Ovary (tissue), 3 donors: Measurements from ENCODE around the gene ZSCAN32.

ENCODE experiments used
- CTCF ChIP-seq, 3 donors: fragments of 450-650 bp in 2 of 3; fragments of 200-600 bp in 1 of 3; IDR thresholded peaks; one replicate each; pipeline versions ENCODE4 v1.5.1 to v1.8.0; 2016 to 2022; ENCODE audit warnings: antibody characterized with exemption in 3 of 3, mild to moderate bottlenecking in 1 of 3
- POLR2A ChIP-seq: fragments of 450-650 bp; IDR thresholded peaks from one replicate; pipeline ENCODE4 v1.6.1; 2017; ENCODE audit warnings: antibody characterized with exemption, mild to moderate bottlenecking, moderate library complexity
- donor health status: DM: no; HTN: no; CAD: no.

DNA sequence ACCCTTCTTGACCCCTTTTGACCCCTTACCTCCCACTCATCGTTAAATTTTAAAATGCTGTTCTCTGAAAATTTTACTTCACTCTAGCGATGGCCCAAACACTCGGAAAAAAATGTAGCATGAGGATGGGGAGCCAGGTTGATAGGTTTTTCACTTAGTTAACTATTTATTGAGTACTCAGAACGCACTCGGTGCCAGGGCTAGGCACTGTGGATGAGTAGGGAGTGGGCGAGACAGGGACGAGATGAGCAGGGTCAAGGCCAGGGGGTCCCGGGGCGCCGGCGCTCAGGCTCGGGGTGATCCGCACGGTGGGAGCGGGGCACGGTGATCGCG is 392 bp downstream of the ZSCAN32 start:
- TF ChIP-seq CTCF (IDR thresholded peaks at IDR 0.05) (no peak), POLR2A (no peak)
